ENCODE measurements around the gene SEC22B.
A peak's percentile ranks its signal among the peaks of the same experiment; 100 is the strongest.
"Not testable (repeated sequence)": the region's sequence is repeated elsewhere in the genome, so short reads cannot be mapped to it uniquely, and the experiment has no call there.

The SEC22B gene

DNA sequence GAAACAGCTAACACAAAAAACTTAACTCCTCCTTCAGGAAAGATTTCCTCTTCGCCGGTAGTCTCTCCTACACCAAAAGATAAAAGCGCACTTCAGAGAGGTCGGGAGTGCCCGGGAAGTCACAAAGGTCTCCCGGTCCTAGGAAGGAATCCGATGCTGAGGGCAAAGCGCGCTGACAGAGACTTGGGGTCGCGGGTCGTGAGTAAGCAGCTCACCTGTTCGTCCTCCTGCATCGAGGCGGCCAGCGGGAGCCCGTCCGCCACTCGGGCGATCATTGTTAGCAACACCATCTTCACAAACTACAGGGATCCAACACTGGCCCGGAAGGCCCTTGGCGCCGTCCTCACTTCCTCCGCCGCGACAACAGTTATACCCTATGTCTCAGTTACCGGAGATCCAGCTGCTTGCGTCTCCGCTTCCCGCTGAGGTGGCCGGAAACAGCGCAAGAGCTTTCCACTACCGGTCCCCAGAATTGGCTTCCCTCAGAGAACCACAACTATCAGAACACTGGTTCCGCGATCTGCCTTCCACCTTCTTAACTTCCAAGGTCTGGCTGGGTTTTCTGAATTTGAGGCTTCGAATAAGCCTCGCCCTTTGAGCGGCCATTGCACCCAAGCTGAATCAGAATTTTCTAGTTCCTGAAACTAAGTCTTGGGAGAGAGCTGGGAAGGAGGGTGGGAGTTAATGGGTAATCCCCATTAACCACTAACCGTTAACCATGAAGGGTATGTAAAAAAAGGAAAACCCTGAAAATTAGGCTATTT is at the start of gene SEC22B:
SEC22B (minus strand) TSS at position 429 of the 764 bp plus-strand sequence; CDS start at position 290, 139 bp downstream.
- peak; percentile 95 for DNase-seq

DNA sequence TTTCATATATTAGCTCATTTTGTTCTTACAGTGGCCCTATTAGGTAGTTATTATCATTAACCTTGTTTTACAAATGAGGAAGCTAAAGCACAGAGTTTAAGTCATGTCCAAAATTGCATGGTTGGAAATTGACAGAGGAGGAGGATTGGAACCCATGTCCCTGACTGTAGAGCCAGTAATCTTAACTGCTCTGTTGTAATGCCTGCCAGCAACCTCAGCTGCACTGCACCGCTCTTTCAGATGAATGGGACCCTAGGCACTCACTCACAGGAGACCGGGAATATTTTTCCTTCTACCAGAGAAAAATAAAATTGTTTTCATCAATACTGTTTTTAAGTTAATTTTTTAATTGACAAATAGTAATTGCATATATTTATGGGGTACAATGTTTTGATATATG is 41.6 kb upstream of the SEC22B start:
- not testable (repeated sequence) for DNase-seq

- DNase-seq: not testable (repeated sequence)
Measured at GRCh38 chr1:120217175-120217929, 41.0 kb upstream of the SEC22B start.

GRCh38 chr1:120213606-120214005 is 37.3 kb upstream of the SEC22B start:
- DNase-seq: not testable (repeated sequence)

DNA sequence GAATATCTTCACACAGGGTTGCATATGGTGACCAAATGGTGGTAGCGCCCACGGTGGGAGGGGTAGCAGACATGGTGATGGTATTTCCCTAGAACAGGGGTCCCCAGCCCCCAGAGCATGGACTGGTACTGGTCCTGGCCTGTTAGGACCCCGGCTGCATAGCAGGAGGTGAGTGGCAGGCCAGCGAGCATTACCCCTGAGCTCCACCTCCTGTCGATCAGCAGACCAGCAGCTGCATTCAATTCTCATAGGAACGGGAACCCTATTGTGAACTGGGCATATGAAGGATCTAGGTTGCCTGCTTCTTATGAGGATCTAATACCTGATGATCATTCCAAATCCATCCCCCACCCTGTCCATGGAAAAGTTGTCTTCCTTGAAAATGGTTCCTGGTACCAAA is 34.4 kb upstream of the SEC22B start:
- DNase-seq: not testable (repeated sequence)

GRCh38 chr1:120196863-120197775 is 20.8 kb upstream of the SEC22B start:
- peak; percentile 33 for DNase-seq

DNA sequence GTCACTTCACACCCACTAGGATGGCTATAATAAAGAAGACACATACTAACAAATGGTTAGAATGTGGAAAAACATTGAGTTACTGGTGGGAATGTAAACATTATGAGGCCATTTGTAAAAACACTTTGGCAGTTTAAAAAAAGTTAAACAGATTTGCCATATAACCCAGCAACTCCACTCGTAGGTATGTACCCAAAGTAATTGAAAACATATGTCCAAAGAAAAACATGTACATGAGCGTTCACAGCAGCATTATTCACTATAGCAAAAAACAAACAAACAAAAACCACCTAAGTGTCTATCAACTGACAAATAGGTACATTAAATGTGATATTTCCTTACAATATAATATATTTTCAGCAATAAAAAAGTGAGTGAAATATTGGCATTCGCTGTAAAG is 12.3 kb upstream of the SEC22B start:
- not testable (repeated sequence) for DNase-seq

- not testable (repeated sequence) for DNase-seq
Measured at GRCh38 chr1:120182176-120182707, 5.9 kb upstream of the SEC22B start.

- not testable (repeated sequence) for DNase-seq
Measured at GRCh38 chr1:120179811-120180690, 3.7 kb upstream of the SEC22B start.

DNA sequence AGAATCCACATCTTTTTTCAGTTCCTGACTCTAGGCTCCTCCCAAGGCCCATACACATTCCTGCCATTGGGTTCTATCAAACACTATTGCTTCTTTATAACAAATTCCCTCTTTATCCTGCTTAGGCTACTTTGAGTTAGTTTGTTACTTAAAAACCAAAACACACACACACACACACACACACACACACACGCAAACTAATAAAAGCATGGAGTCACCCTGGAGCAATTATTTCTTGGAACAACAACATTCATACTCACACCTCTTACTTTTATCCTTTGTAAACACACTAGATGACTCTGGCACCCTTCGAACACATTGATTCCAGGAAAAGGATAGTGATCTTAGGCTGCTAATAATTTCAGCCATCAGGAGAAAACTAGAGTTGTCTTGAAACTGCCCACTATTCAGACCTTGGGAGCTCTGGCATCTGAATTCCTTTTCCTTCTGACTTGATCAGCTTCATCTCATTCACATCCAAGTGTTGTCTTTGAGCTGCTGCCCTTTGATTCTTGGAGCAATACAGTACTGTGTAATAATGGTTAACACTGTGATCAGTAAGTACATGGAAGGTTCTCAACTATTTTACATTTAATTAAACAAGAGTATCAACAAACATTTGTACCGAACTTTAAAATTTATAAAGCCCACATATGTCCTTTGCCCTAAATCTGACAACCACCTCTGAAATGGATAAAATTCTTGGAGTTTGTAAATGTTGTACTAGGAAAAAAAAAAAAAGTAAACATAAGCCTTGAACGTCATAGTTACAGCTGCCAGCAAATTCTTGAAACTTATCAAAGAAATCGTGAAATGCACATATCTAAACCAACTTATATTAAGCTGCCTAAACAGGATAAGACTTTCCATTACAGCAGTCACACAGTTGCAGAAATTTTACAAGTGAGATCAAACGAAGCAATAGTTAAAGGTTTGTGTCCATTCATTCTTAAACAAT is 2.8 kb upstream of the SEC22B start:
- no peak for DNase-seq

DNA sequence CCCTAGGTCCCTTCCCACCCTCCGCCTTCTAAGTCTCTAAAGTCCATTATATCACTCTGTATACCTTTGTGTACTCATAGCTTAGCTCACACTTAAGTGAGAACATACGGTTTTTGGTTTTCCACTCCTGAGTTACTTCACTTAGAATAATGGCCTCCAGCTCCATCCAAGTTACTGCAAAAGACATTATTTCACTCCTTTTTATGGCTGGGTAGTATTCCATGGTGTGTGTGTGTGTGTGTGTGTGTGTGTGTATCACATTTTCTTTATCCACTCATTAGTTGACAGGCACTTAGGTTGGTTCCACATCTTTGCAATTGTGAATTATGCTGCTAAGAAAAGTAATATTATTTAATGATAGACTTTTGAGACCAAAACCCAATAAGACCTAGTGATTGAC is 1.7 kb upstream of the SEC22B start:
- not testable (repeated sequence) for DNase-seq

GRCh38 chr1:120175688-120176087 is 632 bp downstream of the SEC22B start:
- DNase-seq: not testable (repeated sequence)

GRCh38 chr1:120164761-120165160 is 11.6 kb downstream of the SEC22B start:
- not testable (repeated sequence) for DNase-seq

DNA sequence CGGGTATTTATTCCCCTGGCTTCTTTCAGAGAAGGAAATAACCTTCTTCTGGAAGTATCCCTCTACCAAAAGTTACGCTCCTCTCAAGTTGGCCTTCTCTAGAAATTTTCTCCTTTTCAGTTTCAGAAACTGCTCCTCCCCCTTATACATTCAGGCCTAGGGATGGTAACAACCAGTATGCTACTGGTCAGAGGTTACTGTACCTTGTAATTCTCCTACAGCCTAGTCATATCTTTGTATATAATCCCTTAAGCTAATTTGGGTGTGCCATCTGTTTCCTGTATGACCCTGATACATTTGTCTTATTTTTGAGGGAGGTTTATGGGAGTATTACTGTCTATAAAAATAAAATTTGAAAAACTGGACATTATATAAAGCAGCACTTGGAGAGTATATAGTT is 14.3 kb downstream of the SEC22B start:
- DNase-seq: not testable (repeated sequence)

DNA sequence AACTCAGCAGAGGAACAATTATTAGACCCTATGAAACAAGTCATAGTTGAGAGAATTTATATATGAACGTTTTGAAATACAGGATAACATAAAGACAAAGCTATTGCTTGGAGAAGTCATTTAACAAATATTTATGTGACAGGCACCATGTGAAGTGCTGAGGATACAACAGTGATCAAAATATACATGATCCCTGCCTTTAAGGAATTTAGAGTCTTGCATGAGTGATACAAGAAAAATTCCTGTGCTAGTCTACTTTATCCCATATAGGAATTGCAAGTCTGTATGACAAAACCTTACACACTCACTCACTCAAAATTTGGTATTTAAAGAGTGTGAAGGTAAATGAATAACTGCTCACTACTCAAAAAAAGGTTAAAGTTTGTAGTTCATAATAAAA is 17.8 kb downstream of the SEC22B start:
- not testable (repeated sequence) for DNase-seq

- not testable (repeated sequence) for DNase-seq
Measured at GRCh38 chr1:120158086-120158485, 18.2 kb downstream of the SEC22B start.

GRCh38 chr1:120150138-120150822 is 26.0 kb downstream of the SEC22B start:
- DNase-seq: not testable (repeated sequence)

- DNase-seq: not testable (repeated sequence)
Measured at GRCh38 chr1:120149420-120150059, 26.8 kb downstream of the SEC22B start.

- not testable (repeated sequence) for DNase-seq
Measured at GRCh38 chr1:120145806-120146205, 30.5 kb downstream of the SEC22B start.
